ENCODE data around the gene MIS18BP1. TPM values are rescaled to one million over a fixed set of nuclear protein-coding genes. Genes with fewer than 3 reads are reported as not detected.

The MIS18BP1 gene
- total RNA-seq, 2 experiments from 2014 or later, result 20.1 to 20.3 TPM

DNA sequence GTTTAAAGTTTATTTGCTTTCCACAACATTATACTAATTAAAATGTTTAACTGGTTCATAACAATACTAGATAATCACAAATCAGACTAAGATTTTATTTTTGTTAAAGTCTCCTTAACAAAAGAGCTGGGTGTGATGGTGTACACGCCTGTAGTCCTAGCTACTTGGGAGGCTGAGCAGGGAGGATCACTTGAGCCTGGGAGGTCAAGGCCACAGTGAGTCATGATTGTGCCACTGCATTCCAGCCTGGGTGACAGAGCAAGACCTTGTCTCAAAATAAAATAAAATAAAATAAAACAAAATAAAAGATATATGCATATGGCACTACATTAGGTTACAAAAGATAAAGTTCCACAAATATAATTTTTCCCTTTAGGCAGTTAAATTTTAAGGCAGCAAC, 5.6 kb downstream of the MIS18BP1 start:
- DNase-seq (no peak), ATAC-seq (ENCODE audit: poor library complexity) (no peak)
- TF ChIP-seq, protein P1, sequence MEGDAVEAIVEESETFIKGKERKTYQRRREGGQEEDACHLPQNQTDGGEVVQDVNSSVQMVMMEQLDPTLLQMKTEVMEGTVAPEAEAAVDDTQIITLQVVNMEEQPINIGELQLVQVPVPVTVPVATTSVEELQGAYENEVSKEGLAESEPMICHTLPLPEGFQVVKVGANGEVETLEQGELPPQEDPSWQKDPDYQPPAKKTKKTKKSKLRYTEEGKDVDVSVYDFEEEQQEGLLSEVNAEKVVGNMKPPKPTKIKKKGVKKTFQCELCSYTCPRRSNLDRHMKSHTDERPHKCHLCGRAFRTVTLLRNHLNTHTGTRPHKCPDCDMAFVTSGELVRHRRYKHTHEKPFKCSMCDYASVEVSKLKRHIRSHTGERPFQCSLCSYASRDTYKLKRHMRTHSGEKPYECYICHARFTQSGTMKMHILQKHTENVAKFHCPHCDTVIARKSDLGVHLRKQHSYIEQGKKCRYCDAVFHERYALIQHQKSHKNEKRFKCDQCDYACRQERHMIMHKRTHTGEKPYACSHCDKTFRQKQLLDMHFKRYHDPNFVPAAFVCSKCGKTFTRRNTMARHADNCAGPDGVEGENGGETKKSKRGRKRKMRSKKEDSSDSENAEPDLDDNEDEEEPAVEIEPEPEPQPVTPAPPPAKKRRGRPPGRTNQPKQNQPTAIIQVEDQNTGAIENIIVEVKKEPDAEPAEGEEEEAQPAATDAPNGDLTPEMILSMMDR (IDR thresholded peaks at IDR 0.05), result no peak
- intact Hi-C loops (cut with DNase I, micrococcal nuclease), result no loop called here
- Mint-ChIP-seq H3K36me3 (ENCODE audit: low read depth) (peaks cover under 1% of the 10 kb centered on the region), H3K27ac (no peak overlapping the region), H3K9me3 (no peaks in the 10 kb centered on the region), H3K27me3 (no peaks in the 10 kb centered on the region), H3K4me1 (ENCODE audit: low read depth) (peaks cover 21% of the 10 kb centered on the region), H3K4me3 (no peak overlapping the region)
- no peaks in the 10 kb centered on the region for H3K36me3 ChIP-seq (ENCODE audit: insufficient read depth, low read length)
- H3K9me3 ChIP-seq (ENCODE audit: control insufficient read depth in 1 of 2, insufficient read depth in 1 of 2, low read length in 2 of 2), result no peaks in the 10 kb centered on the region
- H3K4me3 ChIP-seq (ENCODE audit: low read length), result no peak overlapping the region
- POLR2A ChIA-PET, result no interaction called here
- no peak overlapping the region for H3K27ac ChIP-seq (ENCODE audit: low read depth in 1 of 2, low read length in 2 of 2)
- peaks cover 22% of the 10 kb centered on the region for H3K4me1 ChIP-seq (ENCODE audit: insufficient read depth, low read length)
- no peaks in the 10 kb centered on the region for H3K27me3 ChIP-seq (ENCODE audit: control insufficient read depth in 1 of 2, insufficient read depth in 2 of 2, low read length in 2 of 2)
- CTCF ChIA-PET, result interaction anchor here (0.9 kb wide), 1 partner anchor 21 kb away, joined by 3 read pairs; no protein-coding TSS in a partner anchor

DNA sequence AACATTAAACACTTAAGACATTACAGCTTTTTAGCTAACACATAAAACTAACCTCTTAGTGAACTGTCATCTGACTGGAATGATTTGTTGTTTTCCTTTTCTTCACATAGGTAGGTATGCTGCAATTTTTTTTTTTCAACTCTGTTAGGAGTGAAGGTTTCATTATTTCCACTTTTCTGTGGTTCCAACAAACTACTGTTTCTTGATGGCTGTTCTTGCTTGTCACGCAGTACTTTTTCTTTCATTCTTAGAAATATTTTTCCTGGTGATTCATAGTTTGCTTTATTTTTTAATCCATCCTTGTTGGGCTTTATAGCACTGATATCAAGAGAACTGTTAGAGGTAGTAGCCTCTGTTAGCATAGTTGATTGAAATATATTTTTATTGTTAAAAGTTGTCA, 6.3 kb downstream of the MIS18BP1 start:
- H3K4me3 ChIP-seq (ENCODE audit: low read length), result no peak overlapping the region
- no peaks in the 10 kb centered on the region for H3K9me3 ChIP-seq (ENCODE audit: control insufficient read depth in 1 of 2, insufficient read depth in 1 of 2, low read length in 2 of 2)
- Mint-ChIP-seq H3K4me1 (ENCODE audit: low read depth) (peaks cover 22% of the 10 kb centered on the region), H3K9me3 (no peaks in the 10 kb centered on the region), H3K4me3 (no peak overlapping the region), H3K27ac (no peak overlapping the region), H3K27me3 (no peaks in the 10 kb centered on the region), H3K36me3 (ENCODE audit: low read depth) (peaks cover 8% of the 10 kb centered on the region)
- ATAC-seq (ENCODE audit: poor library complexity), result no peak
- ChIA-PET POLR2A (no interaction called here), CTCF (interaction anchor here (0.6 to 1.1 kb wide), 2 partner anchors 9 to 22 kb away, joined by 3 to 4 read pairs; no protein-coding TSS in a partner anchor)
- no peak overlapping the region for H3K27ac ChIP-seq (ENCODE audit: low read depth in 1 of 2, low read length in 2 of 2)
- no peak for DNase-seq
- no peaks in the 10 kb centered on the region for H3K27me3 ChIP-seq (ENCODE audit: control insufficient read depth in 1 of 2, insufficient read depth in 2 of 2, low read length in 2 of 2)
- TF ChIP-seq, protein P1 (IDR thresholded peaks at IDR 0.05), result no peak
- H3K4me1 ChIP-seq (ENCODE audit: insufficient read depth, low read length), result peaks cover 22% of the 10 kb centered on the region
- H3K36me3 ChIP-seq (ENCODE audit: insufficient read depth, low read length), result no peaks in the 10 kb centered on the region
- intact Hi-C loops (cut with DNase I, micrococcal nuclease), result no loop called here

DNA sequence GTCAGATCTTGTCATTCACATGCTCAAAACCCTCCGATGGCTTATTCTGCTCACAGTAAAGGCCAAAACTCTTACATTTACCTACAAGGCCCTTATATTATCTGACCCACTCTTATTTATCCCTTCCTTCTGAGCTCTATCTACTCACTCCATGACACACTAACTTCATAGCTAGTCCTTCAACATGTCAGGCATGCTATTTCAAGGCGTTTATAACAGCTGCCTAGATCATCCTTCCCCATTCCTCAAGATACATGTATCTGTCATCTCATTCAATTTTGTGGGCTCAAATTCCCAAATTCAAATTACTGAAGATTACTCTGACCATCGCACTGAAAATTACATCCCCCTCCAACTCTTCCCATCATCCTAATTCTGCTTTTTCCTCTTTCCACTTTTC, 6.9 kb downstream of the MIS18BP1 start:
- no peak overlapping the region for H3K4me3 ChIP-seq (ENCODE audit: low read length)
- H3K27ac ChIP-seq (ENCODE audit: low read depth in 1 of 2, low read length in 2 of 2), result no peak overlapping the region
- H3K9me3 ChIP-seq (ENCODE audit: control insufficient read depth in 1 of 2, insufficient read depth in 1 of 2, low read length in 2 of 2), result no peaks in the 10 kb centered on the region
- Mint-ChIP-seq H3K4me1 (ENCODE audit: low read depth) (peaks cover 16% of the 10 kb centered on the region), H3K36me3 (ENCODE audit: low read depth) (peaks cover 13% of the 10 kb centered on the region), H3K27ac (no peak overlapping the region), H3K27me3 (no peaks in the 10 kb centered on the region), H3K9me3 (no peaks in the 10 kb centered on the region), H3K4me3 (no peak overlapping the region)
- ATAC-seq (ENCODE audit: poor library complexity) (no peak), DNase-seq (no peak)
- intact Hi-C loops (cut with DNase I, micrococcal nuclease), result no loop called here
- H3K4me1 ChIP-seq (ENCODE audit: insufficient read depth, low read length), result peaks cover 22% of the 10 kb centered on the region
- TF ChIP-seq, protein P1 (IDR thresholded peaks at IDR 0.05), result no peak
- ChIA-PET POLR2A (no interaction called here), CTCF (interaction anchor here (1.1 kb wide), 1 partner anchor 9 kb away, joined by 3 read pairs; no protein-coding TSS in a partner anchor)
- no peaks in the 10 kb centered on the region for H3K36me3 ChIP-seq (ENCODE audit: insufficient read depth, low read length)
- H3K27me3 ChIP-seq (ENCODE audit: control insufficient read depth in 1 of 2, insufficient read depth in 2 of 2, low read length in 2 of 2), result no peaks in the 10 kb centered on the region

Measured in CD4-positive, alpha-beta T cell (primary cell).